B cell (primary cell): ENCODE data around the gene NSUN2.

Experiments used
- CTCF ChIP-seq: fragments of 200-600 bp; IDR thresholded peaks from one replicate; pipeline ENCODE4 v1.8.0; 2022; ENCODE audit warnings: antibody characterized with exemption, mild to moderate bottlenecking
- EZH2 ChIP-seq: IDR thresholded peaks from 2 replicates; pipeline ENCODE4 v1.6.1; 2012; ENCODE audit warnings: borderline replicate concordance, low read depth, mild to moderate bottlenecking, moderate library complexity, low read length; ENCODE audit not compliant: insufficient read depth, poor library complexity, severe bottlenecking

GRCh38 chr5:6633469-6634245, 813 bp upstream of the NSUN2 start:
- TF ChIP-seq CTCF, result no peak
- TF ChIP-seq EZH2, result no peak
